Left ventricle myocardium inferior (tissue), 1 donor: ENCODE data around the gene MPC1. TPM values are rescaled to one million over a fixed set of nuclear protein-coding genes. Genes with fewer than 3 reads are reported as not detected.

ENCODE experiments used
- DNase-seq: peaks from one replicate; pipeline ENCODE4 v3.0.0-alpha.2; 2020
- H3K27ac ChIP-seq: fragments of 200-600 bp; replicated peaks from 2 replicates; pipeline ENCODE4 v1.8.0; 2021
- H3K27me3 ChIP-seq: fragments of 200-600 bp; 2 replicates; pipeline ENCODE4 v1.8.0; 2021; ENCODE audit warnings: low read depth
- H3K36me3 ChIP-seq: fragments of 200-600 bp; 2 replicates; pipeline ENCODE4 v1.8.0; 2021
- H3K4me1 ChIP-seq: fragments of 200-600 bp; 2 replicates; pipeline ENCODE4 v1.8.0; 2021
- H3K4me3 ChIP-seq: fragments of 200-600 bp; 2 replicates; pipeline ENCODE4 v1.8.0; 2021; ENCODE audit warnings: mild to moderate bottlenecking, moderate library complexity
- H3K9me3 ChIP-seq: fragments of 200-600 bp; replicated peaks from 2 replicates; pipeline ENCODE4 v1.8.0; 2021
- CTCF ChIP-seq: fragments of 200-600 bp; IDR thresholded peaks from 2 replicates; pipeline ENCODE4 v1.8.0; 2021; ENCODE audit warnings: antibody characterized with exemption, mild to moderate bottlenecking, borderline replicate concordance
- intact Hi-C: fragments of 100-400 bp; cut with micrococcal nuclease; formaldehyde crosslinking; loops from one replicate; pipeline ENCODE4 v1.11.0; 2022
- total RNA-seq: library from RNA; stranded (reverse); fragmentation: NEBNext Ultra II Directional; extraction: Animal tissue kit (Norgen Biotek cat#: 25700); gene quantifications from one replicate; pipeline ENCODE4 v1.2.1, GENCODE V29; 2021
- donor health status: DM: no; HTN: yes; CAD: no; lungs with severe emphysema.

Gene MPC1
- total RNA-seq, 1 donor from 2014 or later: 531 TPM

- Histone ChIP-seq H3K27me3 (no peaks in the 10 kb centered on the region), H3K27ac (no peak overlapping the region), H3K9me3 (no peaks in the 10 kb centered on the region), H3K36me3 (peaks cover 26% of the 10 kb centered on the region), H3K4me1 (peaks cover 5% of the 10 kb centered on the region), H3K4me3 (no peak overlapping the region)
- no peak for TF ChIP-seq CTCF
- intact Hi-C loops: loop anchor here (10.0 kb wide), 1 partner anchor 87 kb away; no protein-coding TSS in a partner anchor
- DNase-seq: no peak
These were observed 65.2 kb downstream of the MPC1 start for GRCh38 chr6:166317261-166318212.

- peaks cover 5% of the 10 kb centered on the region for H3K4me1 ChIP-seq
- H3K27me3 ChIP-seq: peaks cover 3% of the 10 kb centered on the region
- no peak for DNase-seq
- TF ChIP-seq CTCF: no peak
- H3K4me3 ChIP-seq: no peak overlapping the region
- intact Hi-C loops: loop anchor here (10.0 kb wide), 1 partner anchor 89 kb away; no protein-coding TSS in a partner anchor
- H3K36me3 ChIP-seq: peaks cover 5% of the 10 kb centered on the region
- H3K27ac ChIP-seq: no peak overlapping the region
- no peaks in the 10 kb centered on the region for H3K9me3 ChIP-seq
These were observed 67.3 kb downstream of the MPC1 start for GRCh38 chr6:166315436-166315835.

Other genes with a start within 250 kb of the MPC1 start
- gene TBXT, start 215.1 kb downstream of the MPC1 start, total RNA-seq: not detected
- not detected for gene PRR18, start 74.5 kb downstream of the MPC1 start, total RNA-seq
- gene SFT2D1, start 40.4 kb downstream of the MPC1 start, total RNA-seq: 19.3 TPM
- 0.77 TPM for gene RAMACL, start 203.7 kb upstream of the MPC1 start, total RNA-seq
- gene RPS6KA2, start 244.3 kb upstream of the MPC1 start, total RNA-seq: 77.2 TPM